ENCODE measurements around the gene AK6.

AK6 gene

GRCh38 chr5:69369340-69370121 is at the start of gene AK6, which contains the start of the genes RAD17 and TAF9:
TSS of gene AK6 (minus strand) at chr5:69369520. CDS start at chr5:69369490, 30 bp downstream.
TSS of gene RAD17 (plus strand) at chr5:69369818. CDS start at chr5:69372209, 2,391 bp downstream.
TSS of gene TAF9 (minus strand) at chr5:69369520. CDS start at chr5:69365737, 3,783 bp downstream.
- no peak for TF ChIP-seq CTCF (IDR thresholded peaks at IDR 0.05; ENCODE audit: low read depth, low read length)
- peak within 1 kb of the TSS; percentile 78 for H3K4me3 ChIP-seq (ENCODE audit: low read depth, low read length)

DNA sequence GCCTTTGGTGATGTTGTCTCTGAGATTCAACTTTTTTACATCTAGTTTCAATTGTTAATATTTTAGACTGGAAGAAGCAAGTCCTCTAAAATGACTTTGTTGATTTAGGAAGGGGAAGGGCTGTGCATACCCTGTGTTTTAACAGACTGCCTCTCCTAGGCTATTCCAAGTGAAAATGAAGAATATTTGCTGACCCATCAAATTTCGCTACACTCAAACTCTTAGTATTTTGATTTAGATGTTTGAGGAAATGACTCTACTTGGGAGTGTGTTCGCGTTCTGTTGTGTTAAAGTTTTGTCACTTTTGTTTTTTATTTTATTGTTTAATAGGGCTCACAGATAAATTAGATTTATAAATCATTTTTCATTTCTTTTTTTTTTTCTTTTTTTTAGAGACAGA is 49.2 kb upstream of the AK6 start:
- H3K4me3 ChIP-seq (ENCODE audit: low read depth, low read length), result no peak overlapping the region
- TF ChIP-seq CTCF (IDR thresholded peaks at IDR 0.05; ENCODE audit: low read depth, low read length), result no peak

DNA sequence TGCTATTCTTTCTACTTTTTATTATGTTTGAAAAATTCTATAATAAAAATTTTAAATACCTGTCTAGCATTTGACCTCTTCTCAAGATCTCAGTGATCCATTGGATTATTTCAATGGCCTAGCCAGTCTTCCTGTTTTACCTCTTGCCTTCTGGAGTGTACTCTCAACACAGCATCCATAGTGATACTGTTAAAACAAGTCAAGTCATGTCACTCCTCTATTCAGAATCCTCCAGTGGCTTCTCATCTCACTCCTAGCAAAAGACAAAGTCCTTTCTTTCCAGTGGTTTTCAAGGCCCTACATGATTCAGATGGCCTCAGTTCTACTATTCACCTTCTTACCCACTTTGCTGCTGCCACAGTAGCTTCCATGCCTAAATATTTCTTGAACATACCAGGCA is 47.4 kb upstream of the AK6 start:
- TF ChIP-seq CTCF (IDR thresholded peaks at IDR 0.05; ENCODE audit: low read depth, low read length), result no peak
- H3K4me3 ChIP-seq (ENCODE audit: low read depth, low read length), result no peak overlapping the region

DNA sequence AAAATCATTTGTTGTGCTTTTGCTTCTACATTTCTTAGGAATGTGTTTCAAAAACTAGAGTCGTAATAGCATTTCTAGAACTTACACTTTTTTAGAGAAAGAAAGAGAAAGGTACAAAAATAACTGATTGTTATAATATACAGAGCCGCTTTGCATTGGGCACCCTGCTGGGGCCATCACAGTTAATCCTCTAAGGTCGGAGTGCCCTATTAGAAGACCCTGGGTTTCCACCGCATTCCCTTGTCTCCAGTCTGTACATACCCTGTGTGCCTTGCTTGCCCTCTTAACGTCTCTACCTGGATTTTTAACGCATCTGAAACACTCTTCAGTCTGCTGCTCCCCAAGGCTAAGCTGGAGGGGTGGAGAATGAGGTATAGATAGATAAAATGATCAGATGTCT is 46.9 kb upstream of the AK6 start:
- no peak for TF ChIP-seq CTCF (IDR thresholded peaks at IDR 0.05; ENCODE audit: low read depth, low read length)
- H3K4me3 ChIP-seq (ENCODE audit: low read depth, low read length), result no peak overlapping the region

- no peak overlapping the region for H3K4me3 ChIP-seq (ENCODE audit: low read depth, low read length)
- no peak for TF ChIP-seq CTCF (IDR thresholded peaks at IDR 0.05; ENCODE audit: low read depth, low read length)
Observed at GRCh38 chr5:69415584-69415958, 46.3 kb upstream of the AK6 start.

- TF ChIP-seq CTCF (IDR thresholded peaks at IDR 0.05; ENCODE audit: low read depth, low read length), result no peak
- H3K4me3 ChIP-seq (ENCODE audit: low read depth, low read length), result no peak within 1 kb of the TSS
Observed at GRCh38 chr5:69414885-69415583, 45.7 kb upstream of the AK6 start, which contains the start of gene MARVELD2. TSS of gene MARVELD2 (plus strand) at chr5:69415116. CDS start at chr5:69419386, 4,270 bp downstream.
